ENCODE data around the gene PSKH1. TPM values are rescaled to one million over a fixed set of nuclear protein-coding genes. Genes with fewer than 3 reads are reported as not detected.

PSKH1 gene
- polyA plus RNA-seq, 2 of the 4 experiments (the other 2 are of a cell fraction), result 15.1 to 15.8 TPM

DNA sequence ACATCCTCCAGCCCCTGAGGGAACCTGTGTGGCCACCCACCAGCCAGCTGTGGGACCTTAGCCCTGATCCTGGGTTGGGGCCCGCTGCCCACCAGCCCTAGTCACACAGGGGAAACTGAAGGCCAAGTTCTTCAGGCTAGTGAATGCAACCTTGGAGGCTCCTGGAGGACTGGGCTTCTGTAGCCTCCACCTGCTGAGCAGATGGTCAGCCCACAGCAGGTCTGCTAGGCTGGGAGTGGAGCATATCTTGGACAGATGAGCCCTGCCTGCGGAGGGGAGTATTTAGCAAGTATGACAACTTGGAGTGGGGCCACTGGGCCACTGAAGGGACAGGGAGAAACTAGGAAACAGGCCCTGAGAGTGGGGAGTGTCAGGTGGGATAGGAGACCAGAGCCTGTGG, 83.2 kb downstream of the PSKH1 start:
- H3K27ac ChIP-seq, result no peak overlapping the region
- no peak overlapping the region for H3K4me2 ChIP-seq
- CTCF ChIA-PET, result no interaction called here
- FAIRE-seq, result no peak
- no peaks in the 10 kb centered on the region for H3K4me1 ChIP-seq
- H3K4me3 ChIP-seq, result no peak overlapping the region
- H3K9me3 ChIP-seq, result no peaks in the 10 kb centered on the region
- POLR2A ChIA-PET, result no interaction called here
- WGBS (ENCODE audit: missing lambda C conversion rate), result 100% methylated on average over 1 of the region's 2 CpGs
- DNase-seq (ENCODE audit: low read depth in 1 of 2, low spot score in 1 of 2), result no peak
- ATAC-seq, result peak in 1 of 2 experiments; percentile 30; a peak in 1 of 6 replicates
- no peak for TF ChIP-seq BHLHE40 (IDR thresholded peaks at IDR 0.05; ENCODE audit: low read depth, low read length)
- TF ChIP-seq NFE2L2 (conservative IDR thresholded peaks at IDR 0.05; ENCODE audit: low read length), result no peak
- TF ChIP-seq HDAC2 (IDR thresholded peaks at IDR 0.05), result no peak
- no peak for TF ChIP-seq TP53 (CRISPR knock-in tag; IDR thresholded peaks at IDR 0.05)
- no peak for TF ChIP-seq HOXA7 (CRISPR knock-in tag; IDR thresholded peaks at IDR 0.05)
- TF ChIP-seq ZFP36 (IDR thresholded peaks at IDR 0.05; ENCODE audit: borderline replicate concordance, partially characterized antibody), result no peak

GRCh38 chr16:67977005-67977404, 84.0 kb downstream of the PSKH1 start:
- H3K4me2 ChIP-seq, result no peak overlapping the region
- DNase-seq (ENCODE audit: low read depth in 1 of 2, low spot score in 1 of 2) (no peak), ATAC-seq (peak; percentile 26 to 28; a peak in 4 of 6 replicates), FAIRE-seq (no peak)
- H3K27ac ChIP-seq, result no peak overlapping the region
- no peaks in the 10 kb centered on the region for H3K4me1 ChIP-seq
- H3K4me3 ChIP-seq, result no peak overlapping the region
- 44% methylated on average over 5 of the region's 5 CpGs for WGBS (ENCODE audit: missing lambda C conversion rate)
- ChIA-PET CTCF (no interaction called here), POLR2A (no interaction called here)
- no peaks in the 10 kb centered on the region for H3K9me3 ChIP-seq
- no peak for TF ChIP-seq POLR2A (IDR thresholded peaks at IDR 0.05; ENCODE audit: low read length)
- TF ChIP-seq CHD2 (IDR thresholded peaks at IDR 0.05; ENCODE audit: low read length, partially characterized antibody), result no peak
- TF ChIP-seq, protein P1, sequence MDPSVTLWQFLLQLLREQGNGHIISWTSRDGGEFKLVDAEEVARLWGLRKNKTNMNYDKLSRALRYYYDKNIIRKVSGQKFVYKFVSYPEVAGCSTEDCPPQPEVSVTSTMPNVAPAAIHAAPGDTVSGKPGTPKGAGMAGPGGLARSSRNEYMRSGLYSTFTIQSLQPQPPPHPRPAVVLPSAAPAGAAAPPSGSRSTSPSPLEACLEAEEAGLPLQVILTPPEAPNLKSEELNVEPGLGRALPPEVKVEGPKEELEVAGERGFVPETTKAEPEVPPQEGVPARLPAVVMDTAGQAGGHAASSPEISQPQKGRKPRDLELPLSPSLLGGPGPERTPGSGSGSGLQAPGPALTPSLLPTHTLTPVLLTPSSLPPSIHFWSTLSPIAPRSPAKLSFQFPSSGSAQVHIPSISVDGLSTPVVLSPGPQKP (IDR thresholded peaks at IDR 0.05; ENCODE audit: low read depth, low read length), result no peak
- TF ChIP-seq CTCF (IDR thresholded peaks at IDR 0.05), result no peak
- no peak for TF ChIP-seq ESRRA (IDR thresholded peaks at IDR 0.05; ENCODE audit: borderline replicate concordance, low read length)
- no peak for TF ChIP-seq HOXB5 (CRISPR knock-in tag; IDR thresholded peaks at IDR 0.05)
- no peak for TF ChIP-seq FOXS1 (CRISPR knock-in tag; IDR thresholded peaks at IDR 0.05)
- TF ChIP-seq HES2 (IDR thresholded peaks at IDR 0.05), result no peak
- TF ChIP-seq POLR2AphosphoS2 (conservative IDR thresholded peaks at IDR 0.05; ENCODE audit: low read length), result no peak
- no peak for TF ChIP-seq HOXA7 (CRISPR knock-in tag; IDR thresholded peaks at IDR 0.05)

DNA sequence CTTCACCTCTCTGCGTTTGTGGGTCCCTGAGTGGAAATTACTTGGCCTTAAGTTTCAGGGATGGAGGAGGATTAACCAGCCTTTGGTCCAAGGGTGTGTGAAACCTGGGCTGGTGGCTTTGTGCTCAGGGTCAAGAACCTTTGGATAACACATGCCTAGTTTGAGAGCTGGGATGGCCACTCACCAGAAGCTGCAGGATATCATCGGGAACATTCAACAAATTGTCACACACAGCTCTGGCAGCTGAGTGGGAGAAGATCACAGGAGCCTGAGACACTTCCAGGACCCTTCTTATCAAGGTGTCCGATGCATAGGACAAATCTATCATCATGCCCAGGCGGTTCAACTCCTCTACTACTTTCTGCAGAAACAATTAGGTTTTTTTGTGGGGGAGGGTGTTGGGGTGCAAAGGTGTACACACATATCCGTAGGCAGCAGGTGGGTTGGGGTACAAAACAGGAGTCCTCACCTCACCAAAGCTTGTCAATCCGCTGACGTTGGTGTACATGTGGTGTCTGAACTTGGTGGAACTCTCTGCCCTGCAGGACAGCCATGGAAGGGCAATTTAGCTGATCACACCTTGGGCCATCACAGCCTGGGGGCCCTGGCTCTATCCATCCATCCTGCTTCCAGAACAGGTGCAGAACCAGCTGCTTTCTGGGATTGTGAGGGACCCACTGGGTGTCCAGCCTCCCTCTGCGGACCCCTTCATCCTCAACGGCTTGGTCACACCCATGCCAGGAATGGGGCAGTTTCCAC, 84.6 kb downstream of the PSKH1 start:
- Histone ChIP-seq H3K4me1 (no peaks in the 10 kb centered on the region), H3K27ac (no peak overlapping the region), H3K4me3 (no peak overlapping the region), H3K9me3 (no peaks in the 10 kb centered on the region), H3K4me2 (no peak overlapping the region)
- ATAC-seq (peak; percentile 50 to 53; a peak in 3 of 6 replicates), DNase-seq (ENCODE audit: low read depth in 1 of 2, low spot score in 1 of 2) (no peak), FAIRE-seq (no peak)
- no peak for TF ChIP-seq MAX (IDR thresholded peaks at IDR 0.05)
- ChIA-PET POLR2A (no interaction called here), CTCF (interaction anchor here (1.0 to 1.8 kb wide), 4 partner anchors 14 to 161 kb away, joined by 3 to 6 read pairs (median 4); no protein-coding TSS in a partner anchor)
- 56% methylated on average over 9 of the region's 9 CpGs for WGBS (ENCODE audit: missing lambda C conversion rate)

Small RNAs within 50 kb of the gene (small RNA-seq; reads per million reads assigned to genes)
- gene AC040162.2, result 0 reads per million in 6 experiments
- gene NRN1L, result 0 reads per million in 6 experiments

Other genes with a start within 250 kb of the PSKH1 start
- 0.39 and 0.62 TPM in 2 replicates for gene CARMIL2, start 248.1 kb upstream of the PSKH1 start, polyA plus RNA-seq (2011; rRNA removed)
- 0.95 to 1.3 TPM (median 1.2 TPM) in 3 replicates for gene CARMIL2, start 248.1 kb upstream of the PSKH1 start, polyA plus RNA-seq (2017; fragmentation: RNase III; extraction: RNeasy Plus Mini Kit Qiagen cat#74134 plus additional on column Dnase treatment)
- gene ACD, start 233.0 kb upstream of the PSKH1 start, polyA plus RNA-seq (2011; rRNA removed), result 19.4 and 22.2 TPM in 2 replicates
- 25.3 to 26.5 TPM (median 26.4 TPM) in 3 replicates for gene ACD, start 233.0 kb upstream of the PSKH1 start, polyA plus RNA-seq (2017; fragmentation: RNase III; extraction: RNeasy Plus Mini Kit Qiagen cat#74134 plus additional on column Dnase treatment)
- gene PARD6A, start 232.3 kb upstream of the PSKH1 start, polyA plus RNA-seq (2011; rRNA removed), result 1.7 and 1.8 TPM in 2 replicates
- 1.4 to 2.2 TPM (median 1.9 TPM) in 3 replicates for gene PARD6A, start 232.3 kb upstream of the PSKH1 start, polyA plus RNA-seq (2017; fragmentation: RNase III; extraction: RNeasy Plus Mini Kit Qiagen cat#74134 plus additional on column Dnase treatment)
- gene ENKD1, start 226.5 kb upstream of the PSKH1 start, polyA plus RNA-seq (2011; rRNA removed), result 4.0 and 4.3 TPM in 2 replicates
- 11.1 to 12.6 TPM (median 12.2 TPM) in 3 replicates for gene ENKD1, start 226.5 kb upstream of the PSKH1 start, polyA plus RNA-seq (2017; fragmentation: RNase III; extraction: RNeasy Plus Mini Kit Qiagen cat#74134 plus additional on column Dnase treatment)
- not detected in 2 replicates for gene C16orf86, start 226.4 kb upstream of the PSKH1 start, polyA plus RNA-seq (2011; rRNA removed)
- gene C16orf86, start 226.4 kb upstream of the PSKH1 start, polyA plus RNA-seq (2017; fragmentation: RNase III; extraction: RNeasy Plus Mini Kit Qiagen cat#74134 plus additional on column Dnase treatment), result 0.05 to 0.21 TPM (median 0.06 TPM) in 3 replicates
- gene GFOD2, start 173.9 kb upstream of the PSKH1 start, polyA plus RNA-seq (2011; rRNA removed), result 10.3 and 11.0 TPM in 2 replicates
- 16.1 to 17.8 TPM (median 16.4 TPM) in 3 replicates for gene GFOD2, start 173.9 kb upstream of the PSKH1 start, polyA plus RNA-seq (2017; fragmentation: RNase III; extraction: RNeasy Plus Mini Kit Qiagen cat#74134 plus additional on column Dnase treatment)
- gene RANBP10, start 86.7 kb upstream of the PSKH1 start, polyA plus RNA-seq (2011; rRNA removed), result 9.8 and 11.1 TPM in 2 replicates
- gene RANBP10, start 86.7 kb upstream of the PSKH1 start, polyA plus RNA-seq (2017; fragmentation: RNase III; extraction: RNeasy Plus Mini Kit Qiagen cat#74134 plus additional on column Dnase treatment), result 6.9 to 7.5 TPM (median 7.5 TPM) in 3 replicates
- gene TSNAXIP1, start 86.4 kb upstream of the PSKH1 start, polyA plus RNA-seq (2011; rRNA removed), result 0.68 and 0.78 TPM in 2 replicates
- gene TSNAXIP1, start 86.4 kb upstream of the PSKH1 start, polyA plus RNA-seq (2017; fragmentation: RNase III; extraction: RNeasy Plus Mini Kit Qiagen cat#74134 plus additional on column Dnase treatment), result 0.97 to 1.2 TPM (median 1.1 TPM) in 3 replicates
- 33.2 and 44.0 TPM in 2 replicates for gene THAP11, start 50.9 kb upstream of the PSKH1 start, polyA plus RNA-seq (2011; rRNA removed)
- 27.2 to 30.9 TPM (median 30.0 TPM) in 3 replicates for gene THAP11, start 50.9 kb upstream of the PSKH1 start, polyA plus RNA-seq (2017; fragmentation: RNase III; extraction: RNeasy Plus Mini Kit Qiagen cat#74134 plus additional on column Dnase treatment)
- 168 and 209 TPM in 2 replicates for gene NUTF2, start 46.3 kb upstream of the PSKH1 start, polyA plus RNA-seq (2011; rRNA removed)
- 270 to 301 TPM (median 287 TPM) in 3 replicates for gene NUTF2, start 46.3 kb upstream of the PSKH1 start, polyA plus RNA-seq (2017; fragmentation: RNase III; extraction: RNeasy Plus Mini Kit Qiagen cat#74134 plus additional on column Dnase treatment)
- 18.2 and 19.1 TPM in 2 replicates for gene CENPT, start 45.6 kb upstream of the PSKH1 start, polyA plus RNA-seq (2011; rRNA removed)
- gene CENPT, start 45.6 kb upstream of the PSKH1 start, polyA plus RNA-seq (2017; fragmentation: RNase III; extraction: RNeasy Plus Mini Kit Qiagen cat#74134 plus additional on column Dnase treatment), result 35.9 to 40.3 TPM (median 36.9 TPM) in 3 replicates
- gene EDC4, start 20.2 kb upstream of the PSKH1 start, polyA plus RNA-seq (2011; rRNA removed), result 21.0 and 35.3 TPM in 2 replicates
- 54.9 to 60.4 TPM (median 58.1 TPM) in 3 replicates for gene EDC4, start 20.2 kb upstream of the PSKH1 start, polyA plus RNA-seq (2017; fragmentation: RNase III; extraction: RNeasy Plus Mini Kit Qiagen cat#74134 plus additional on column Dnase treatment)
- 0.22 and 0.34 TPM in 2 replicates for gene NRN1L, start 8.4 kb upstream of the PSKH1 start, polyA plus RNA-seq (2011; rRNA removed)
- gene NRN1L, start 8.4 kb upstream of the PSKH1 start, polyA plus RNA-seq (2017; fragmentation: RNase III; extraction: RNeasy Plus Mini Kit Qiagen cat#74134 plus additional on column Dnase treatment), result not detected in 3 replicates
- 0.92 and 1.6 TPM in 2 replicates for gene CTRL, start 38.6 kb downstream of the PSKH1 start, polyA plus RNA-seq (2011; rRNA removed)
- 3.6 to 4.4 TPM (median 3.9 TPM) in 3 replicates for gene CTRL, start 38.6 kb downstream of the PSKH1 start, polyA plus RNA-seq (2017; fragmentation: RNase III; extraction: RNeasy Plus Mini Kit Qiagen cat#74134 plus additional on column Dnase treatment)
- gene PSMB10, start 43.6 kb downstream of the PSKH1 start, polyA plus RNA-seq (2011; rRNA removed), result 11.0 and 11.3 TPM in 2 replicates
- 51.9 to 53.5 TPM (median 52.4 TPM) in 3 replicates for gene PSMB10, start 43.6 kb downstream of the PSKH1 start, polyA plus RNA-seq (2017; fragmentation: RNase III; extraction: RNeasy Plus Mini Kit Qiagen cat#74134 plus additional on column Dnase treatment)
- gene LCAT, start 50.9 kb downstream of the PSKH1 start, polyA plus RNA-seq (2011; rRNA removed), result 1.7 and 2.6 TPM in 2 replicates
- 8.4 to 11.2 TPM (median 10.0 TPM) in 3 replicates for gene LCAT, start 50.9 kb downstream of the PSKH1 start, polyA plus RNA-seq (2017; fragmentation: RNase III; extraction: RNeasy Plus Mini Kit Qiagen cat#74134 plus additional on column Dnase treatment)
- 18.2 and 19.5 TPM in 2 replicates for gene SLC12A4, start 75.4 kb downstream of the PSKH1 start, polyA plus RNA-seq (2011; rRNA removed)
- 32.6 to 34.7 TPM (median 33.2 TPM) in 3 replicates for gene SLC12A4, start 75.4 kb downstream of the PSKH1 start, polyA plus RNA-seq (2017; fragmentation: RNase III; extraction: RNeasy Plus Mini Kit Qiagen cat#74134 plus additional on column Dnase treatment)
- gene DPEP3, start 87.2 kb downstream of the PSKH1 start, polyA plus RNA-seq (2011; rRNA removed), result not detected in 2 replicates
- not detected in 3 replicates for gene DPEP3, start 87.2 kb downstream of the PSKH1 start, polyA plus RNA-seq (2017; fragmentation: RNase III; extraction: RNeasy Plus Mini Kit Qiagen cat#74134 plus additional on column Dnase treatment)
- gene DPEP2, start 106.2 kb downstream of the PSKH1 start, polyA plus RNA-seq (2011; rRNA removed), result not detected in 2 replicates
- gene DPEP2, start 106.2 kb downstream of the PSKH1 start, polyA plus RNA-seq (2017; fragmentation: RNase III; extraction: RNeasy Plus Mini Kit Qiagen cat#74134 plus additional on column Dnase treatment), result not detected in 3 replicates
- not detected in 2 replicates for gene DPEP2NB, start 122.7 kb downstream of the PSKH1 start, polyA plus RNA-seq (2011; rRNA removed)
- not detected in 3 replicates for gene DPEP2NB, start 122.7 kb downstream of the PSKH1 start, polyA plus RNA-seq (2017; fragmentation: RNase III; extraction: RNeasy Plus Mini Kit Qiagen cat#74134 plus additional on column Dnase treatment)
- 14.0 and 18.3 TPM in 2 replicates for gene DDX28, start 130.0 kb downstream of the PSKH1 start, polyA plus RNA-seq (2011; rRNA removed)
- gene DDX28, start 130.0 kb downstream of the PSKH1 start, polyA plus RNA-seq (2017; fragmentation: RNase III; extraction: RNeasy Plus Mini Kit Qiagen cat#74134 plus additional on column Dnase treatment), result 13.8 to 14.9 TPM (median 14.6 TPM) in 3 replicates
- 20.7 and 21.5 TPM in 2 replicates for gene DUS2, start 130.0 kb downstream of the PSKH1 start, polyA plus RNA-seq (2011; rRNA removed)
- 20.8 to 22.8 TPM (median 21.7 TPM) in 3 replicates for gene DUS2, start 130.0 kb downstream of the PSKH1 start, polyA plus RNA-seq (2017; fragmentation: RNase III; extraction: RNeasy Plus Mini Kit Qiagen cat#74134 plus additional on column Dnase treatment)
- 23.9 and 32.4 TPM in 2 replicates for gene NFATC3, start 192.1 kb downstream of the PSKH1 start, polyA plus RNA-seq (2011; rRNA removed)
- 11.8 to 13.3 TPM (median 12.5 TPM) in 3 replicates for gene NFATC3, start 192.1 kb downstream of the PSKH1 start, polyA plus RNA-seq (2017; fragmentation: RNase III; extraction: RNeasy Plus Mini Kit Qiagen cat#74134 plus additional on column Dnase treatment)